ENCODE data around the gene RSU1. TPM values are rescaled to one million over a fixed set of nuclear protein-coding genes. Genes with fewer than 3 reads are reported as not detected.

Gene RSU1
- total and polyA plus RNA-seq, 7 donors: 46.2 to 94.7 (median 62.4) TPM

DNA sequence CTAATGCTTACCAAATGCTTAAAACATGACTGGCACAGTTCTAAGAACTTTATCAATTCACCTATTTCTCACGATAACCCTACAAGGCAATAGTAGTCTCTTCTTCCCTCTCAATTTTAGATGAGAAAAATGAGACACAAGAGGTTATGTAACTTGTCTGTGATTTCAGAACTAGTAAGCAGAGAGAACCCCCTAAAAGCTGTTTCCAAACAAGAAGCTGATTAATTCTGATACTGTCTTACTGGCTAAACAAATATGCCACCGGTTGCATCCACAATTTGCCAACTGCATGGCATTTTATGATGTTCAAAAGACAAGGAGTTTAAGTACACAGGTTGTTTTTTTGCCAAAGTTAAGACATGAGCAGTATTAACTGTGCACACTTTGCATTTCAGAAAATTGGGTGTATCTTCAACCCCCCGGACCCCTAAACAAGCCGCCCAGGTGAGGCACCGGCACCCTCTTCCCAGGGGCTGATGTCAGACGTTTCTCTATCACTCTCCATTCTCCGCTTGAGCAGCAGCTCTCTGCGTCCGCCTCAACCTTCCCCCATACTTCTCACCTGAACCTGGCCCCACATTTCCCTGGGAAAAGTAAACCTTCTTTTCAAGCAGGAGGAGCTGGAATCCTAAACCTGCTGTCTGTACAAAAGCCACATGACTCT is 21.7 kb downstream of the RSU1 start:
- no peaks in the 10 kb centered on the region for H3K9me3 ChIP-seq
- intact Hi-C loops (cut with DNase I): no loop called here
- H3K4me3 ChIP-seq: no peak overlapping the region
- H3K36me3 ChIP-seq: no peaks in the 10 kb centered on the region
- no peaks in the 10 kb centered on the region for H3K27me3 ChIP-seq
- TF ChIP-seq EP300 (IDR thresholded peaks at IDR 0.05) (no peak), CTCF (IDR thresholded peaks at IDR 0.05) (no peak), POLR2AphosphoS5 (IDR thresholded peaks at IDR 0.05) (no peak), POLR2A (IDR thresholded peaks at IDR 0.05) (no peak)
- H3K4me1 ChIP-seq: peaks cover 0 to 12% (median 9%) of the 10 kb centered on the region in 4 donors
- WGBS, 2 donors: 66 to 96% methylated on average over 9 of the region's 9 CpGs
- DNase-seq: no peak
- H3K27ac ChIP-seq: no peak overlapping the region

DNA sequence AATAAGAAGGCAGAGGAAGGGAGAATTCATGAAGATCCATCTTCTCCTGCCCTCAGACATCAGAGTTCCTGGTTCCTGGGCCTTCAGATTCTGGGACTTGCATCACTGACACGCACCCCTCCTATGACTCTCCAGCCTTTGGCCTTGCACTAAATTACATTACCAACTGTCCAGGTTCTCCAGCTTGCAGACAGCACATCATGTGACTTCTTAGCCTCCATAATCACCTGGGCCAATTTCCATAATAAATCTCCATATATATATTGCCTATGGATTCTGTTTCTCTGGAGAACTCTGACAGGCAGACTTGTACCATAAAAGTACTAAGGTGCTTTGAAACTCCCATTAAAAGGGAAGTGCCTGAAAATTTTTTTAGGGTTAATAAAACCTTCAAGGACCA is 23.2 kb downstream of the RSU1 start:
- 35 to 84% methylated on average over 1 of the region's 1 CpG for WGBS, 2 donors
- H3K9me3 ChIP-seq: no peaks in the 10 kb centered on the region
- TF ChIP-seq POLR2A (IDR thresholded peaks at IDR 0.05) (no peak), POLR2AphosphoS5 (IDR thresholded peaks at IDR 0.05) (no peak)
- no peak overlapping the region for H3K27ac ChIP-seq
- H3K4me1 ChIP-seq: peaks cover 0 to 12% (median 9%) of the 10 kb centered on the region in 4 donors
- H3K27me3 ChIP-seq: no peaks in the 10 kb centered on the region
- intact Hi-C loops (cut with DNase I): no loop called here
- DNase-seq: no peak
- no peaks in the 10 kb centered on the region for H3K36me3 ChIP-seq
- no peak overlapping the region for H3K4me3 ChIP-seq

DNA sequence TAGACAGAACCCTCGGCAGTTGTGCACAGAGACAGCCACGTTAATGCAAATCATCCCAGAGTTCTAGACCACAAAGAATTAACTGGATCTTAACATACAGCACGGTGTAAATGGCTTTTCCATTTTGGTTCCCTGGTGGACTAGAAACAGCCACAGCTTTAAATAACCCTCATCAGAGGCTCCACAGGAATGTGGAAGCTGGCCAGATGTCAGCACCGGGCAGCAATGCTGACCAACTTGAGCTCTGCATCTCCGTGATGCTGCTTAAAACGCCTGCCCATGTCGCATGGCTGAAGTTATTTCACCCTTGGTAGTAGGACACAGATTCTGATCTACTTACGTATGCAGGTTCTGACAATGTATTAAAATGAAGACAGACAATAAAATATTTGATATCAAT is 24.5 kb downstream of the RSU1 start:
- no peak for TF ChIP-seq EP300 (IDR thresholded peaks at IDR 0.05)
- TF ChIP-seq CTCF (IDR thresholded peaks at IDR 0.05): no peak
- no peak for TF ChIP-seq POLR2A (IDR thresholded peaks at IDR 0.05)
- TF ChIP-seq POLR2AphosphoS5 (IDR thresholded peaks at IDR 0.05): no peak
- intact Hi-C loops (cut with DNase I): no loop called here
- H3K9me3 ChIP-seq: no peaks in the 10 kb centered on the region
- H3K4me3 ChIP-seq: no peak overlapping the region
- no peaks in the 10 kb centered on the region for H3K36me3 ChIP-seq
- H3K27ac ChIP-seq: no peak overlapping the region
- WGBS, 2 donors: 87 to 95% methylated on average over 8 of the region's 8 CpGs
- DNase-seq: no peak
- H3K4me1 ChIP-seq: peaks cover 0 to 12% (median 9%) of the 10 kb centered on the region in 4 donors
- H3K27me3 ChIP-seq: no peaks in the 10 kb centered on the region

DNA sequence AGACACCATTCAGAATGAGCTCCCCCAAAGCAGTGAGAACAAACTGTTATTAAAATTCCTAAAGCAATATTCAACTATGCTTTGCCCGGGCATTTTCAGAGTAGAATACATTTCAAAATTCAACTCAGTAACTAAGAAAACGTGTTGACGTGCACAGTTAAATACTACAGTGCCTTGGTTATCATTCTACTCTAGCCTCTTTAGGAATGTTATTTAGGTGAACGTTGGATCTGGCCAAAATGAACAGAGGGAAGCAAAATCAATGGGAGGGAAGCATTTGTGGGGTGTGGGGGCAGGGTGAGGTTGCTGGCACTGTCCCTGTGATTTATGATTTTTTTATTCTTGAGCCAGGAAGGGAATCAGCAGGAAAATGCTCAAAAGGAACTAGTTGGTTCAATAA is 27.5 kb downstream of the RSU1 start:
- Histone ChIP-seq H3K36me3 (no peaks in the 10 kb centered on the region), H3K27ac (no peak overlapping the region), H3K4me3 (no peak overlapping the region), H3K4me1 (peaks cover 0 to 12% (median 9%) of the 10 kb centered on the region in 4 donors), H3K9me3 (no peaks in the 10 kb centered on the region), H3K27me3 (no peaks in the 10 kb centered on the region)
- 89 to 93% methylated on average over 4 of the region's 4 CpGs for WGBS, 2 donors
- no peak for DNase-seq
- no peak for TF ChIP-seq EP300 (IDR thresholded peaks at IDR 0.05)
- intact Hi-C loops (cut with DNase I): no loop called here

- WGBS, 2 donors: 75 to 79% methylated on average over 7 of the region's 7 CpGs
- H3K4me1 ChIP-seq: peaks cover 0 to 12% (median 9%) of the 10 kb centered on the region in 4 donors
- no peak for DNase-seq
- no peak overlapping the region for H3K4me3 ChIP-seq
- no peaks in the 10 kb centered on the region for H3K27me3 ChIP-seq
- no peaks in the 10 kb centered on the region for H3K36me3 ChIP-seq
- intact Hi-C loops (cut with DNase I): no loop called here
- no peaks in the 10 kb centered on the region for H3K9me3 ChIP-seq
- H3K27ac ChIP-seq: no peak overlapping the region
- TF ChIP-seq POLR2A (IDR thresholded peaks at IDR 0.05) (no peak), CTCF (IDR thresholded peaks at IDR 0.05) (no peak), POLR2AphosphoS5 (IDR thresholded peaks at IDR 0.05) (no peak), EP300 (IDR thresholded peaks at IDR 0.05) (no peak)
Measured at GRCh38 chr10:16789261-16789660, 28.0 kb downstream of the RSU1 start.

DNA sequence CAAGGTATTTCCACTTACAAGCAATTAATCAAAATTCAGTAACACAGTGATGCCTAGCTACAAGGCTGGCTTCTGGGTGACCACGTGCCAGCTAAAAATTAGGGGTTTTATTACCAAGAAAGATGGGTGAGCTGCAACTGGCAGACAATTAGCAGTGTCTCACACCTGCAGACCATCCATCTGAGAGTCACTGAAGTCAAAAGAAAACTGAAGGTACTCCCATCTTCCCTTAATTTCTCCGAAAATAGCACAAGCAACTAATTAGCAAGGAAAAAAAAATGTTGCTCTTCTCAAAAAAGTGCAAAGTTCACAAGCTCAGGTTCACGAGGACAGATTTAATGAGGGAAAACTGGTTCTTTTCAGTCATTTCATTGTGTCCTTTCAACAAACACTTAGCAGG is 28.4 kb downstream of the RSU1 start:
- H3K4me3 ChIP-seq: no peak overlapping the region
- no peaks in the 10 kb centered on the region for H3K9me3 ChIP-seq
- no peaks in the 10 kb centered on the region for H3K36me3 ChIP-seq
- DNase-seq: no peak
- TF ChIP-seq EP300 (IDR thresholded peaks at IDR 0.05): no peak
- intact Hi-C loops (cut with DNase I): no loop called here
- WGBS, 2 donors: 73 to 86% methylated on average over 3 of the region's 3 CpGs
- peaks cover 0 to 12% (median 9%) of the 10 kb centered on the region in 4 donors for H3K4me1 ChIP-seq
- H3K27me3 ChIP-seq: no peaks in the 10 kb centered on the region
- no peak overlapping the region for H3K27ac ChIP-seq

Data from sigmoid colon (tissue), 7 donors.